Putamen (tissue), 1 donor: ENCODE results near the gene CCL16.
"Not testable (repeated sequence)": the region's sequence is repeated elsewhere in the genome, so short reads cannot be mapped to it uniquely, and the experiment has no call there.

ENCODE experiments used
- DNase-seq: peaks from one replicate; pipeline ENCODE4 v3.0.0-alpha.2; 2016; ENCODE audit warnings: low spot score

CCL16 gene, protein sequence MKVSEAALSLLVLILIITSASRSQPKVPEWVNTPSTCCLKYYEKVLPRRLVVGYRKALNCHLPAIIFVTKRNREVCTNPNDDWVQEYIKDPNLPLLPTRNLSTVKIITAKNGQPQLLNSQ

DNA sequence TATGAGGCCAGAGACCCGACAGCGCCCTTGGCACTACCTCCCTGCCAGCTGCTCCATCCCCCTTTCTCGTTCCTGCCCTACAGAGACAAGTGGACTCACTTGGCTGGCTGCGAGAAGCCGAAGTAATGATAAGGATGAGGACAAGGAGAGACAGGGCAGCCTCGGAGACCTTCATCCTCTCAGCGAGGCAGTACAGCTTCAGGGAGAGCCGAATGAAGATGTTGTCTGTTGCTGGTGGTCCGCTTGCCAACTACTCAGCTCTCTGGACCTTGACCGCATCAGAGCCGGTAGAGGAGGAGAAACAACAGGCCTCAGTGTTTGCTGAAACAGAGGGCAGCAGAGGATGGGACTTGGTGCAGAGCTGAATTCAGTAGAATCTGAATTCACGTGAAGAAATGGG, at the start of gene CCL16:
Gene CCL16 (minus strand): TSS at position 252 of the 400 bp plus-strand sequence. CDS start 77 bp downstream, at position 175.
- no peak for DNase-seq

DNA sequence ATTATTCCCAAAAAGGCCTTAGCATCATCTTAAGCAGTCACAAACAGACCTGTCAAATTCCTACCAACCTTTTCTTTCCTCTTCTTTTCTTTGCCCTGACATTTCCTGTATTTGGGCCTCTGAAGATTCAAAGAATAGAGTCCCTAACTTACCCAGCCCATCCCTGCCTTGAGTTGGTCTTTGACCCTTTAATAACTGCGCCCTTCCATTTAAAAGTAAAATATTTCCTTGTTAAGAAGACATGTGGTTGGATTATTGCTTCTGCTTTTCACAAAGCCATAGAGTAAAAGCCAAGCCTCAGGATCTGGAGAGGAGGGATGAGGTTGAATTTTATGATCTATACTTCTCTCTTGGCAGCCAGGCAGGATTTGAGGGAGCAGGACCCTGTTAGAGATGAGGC, 49.7 kb upstream of the CCL16 start:
- DNase-seq, result no peak

DNA sequence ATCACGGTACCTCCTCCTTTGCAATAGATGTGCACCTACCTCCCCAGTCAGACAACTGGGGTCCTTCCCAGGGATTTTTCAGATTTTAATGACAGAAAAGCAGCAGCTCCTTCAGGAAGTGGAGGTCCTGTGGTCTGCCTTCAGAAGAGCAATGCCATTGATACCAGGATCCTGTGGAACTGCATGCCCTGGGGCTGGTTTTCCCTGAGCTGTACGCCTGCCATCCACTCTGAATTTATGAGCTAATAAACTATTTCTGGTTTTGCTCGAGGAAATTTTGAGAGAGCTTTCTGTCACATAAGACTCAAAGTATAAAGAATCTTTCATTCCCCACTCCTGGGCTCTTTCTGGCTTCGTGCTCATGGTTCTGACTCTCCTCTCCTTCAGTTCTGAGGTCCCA, 46.5 kb upstream of the CCL16 start:
- DNase-seq, result no peak

DNA sequence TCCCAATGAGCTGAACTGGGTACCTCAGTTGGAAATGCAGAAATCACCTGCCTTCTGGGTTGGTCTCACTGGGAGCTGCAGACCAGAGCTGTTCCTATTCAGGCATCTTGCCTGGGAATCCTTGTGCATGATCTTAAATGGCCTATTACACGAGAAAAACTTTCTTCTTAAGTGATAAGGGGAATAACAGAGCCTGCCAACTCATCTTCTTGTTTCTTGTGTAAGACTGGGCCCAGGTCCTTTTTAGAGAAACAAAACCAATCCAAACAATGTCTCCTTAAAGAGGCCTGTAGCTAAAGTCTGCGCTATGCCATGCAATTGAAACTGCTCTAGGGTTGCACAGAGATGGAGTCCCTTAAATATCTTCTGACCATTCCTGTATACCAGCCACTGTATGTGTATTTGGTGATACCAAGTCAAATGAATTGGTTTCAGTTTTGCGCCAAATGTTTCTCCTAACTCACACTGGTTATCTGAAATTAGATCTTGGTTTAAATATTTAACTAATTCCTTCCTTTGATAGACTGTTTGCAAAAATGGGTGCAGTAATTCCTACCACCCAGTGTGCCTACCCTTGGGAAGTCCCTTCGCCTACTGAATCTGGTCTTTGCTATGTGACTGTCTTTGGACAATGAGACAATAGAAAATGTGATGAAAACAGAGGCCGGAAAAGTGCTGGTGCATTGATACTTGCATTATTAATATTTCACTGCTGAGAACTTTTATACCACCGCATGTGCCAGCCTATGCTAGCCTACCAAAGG, 43.0 kb upstream of the CCL16 start:
- DNase-seq, result no peak

DNA sequence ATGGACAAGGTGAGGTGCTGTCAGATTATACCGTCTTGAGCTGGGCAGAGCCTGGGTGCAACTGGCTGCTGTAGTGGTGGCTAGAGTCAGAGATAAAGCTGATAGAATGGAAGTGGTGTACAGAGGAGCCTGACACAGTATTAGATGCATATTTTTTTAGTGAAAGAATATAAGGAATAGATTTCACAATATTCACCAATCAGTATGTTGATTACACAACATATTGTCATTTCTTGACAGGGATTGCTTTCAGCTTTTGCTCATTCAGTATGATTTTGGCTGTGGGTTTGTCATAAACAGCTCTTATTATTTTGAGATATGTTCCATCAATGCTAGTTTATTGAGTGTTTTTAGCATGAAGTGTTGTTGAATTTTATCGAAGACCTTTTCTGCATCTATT, 38.1 kb upstream of the CCL16 start:
- DNase-seq, result no peak

DNA sequence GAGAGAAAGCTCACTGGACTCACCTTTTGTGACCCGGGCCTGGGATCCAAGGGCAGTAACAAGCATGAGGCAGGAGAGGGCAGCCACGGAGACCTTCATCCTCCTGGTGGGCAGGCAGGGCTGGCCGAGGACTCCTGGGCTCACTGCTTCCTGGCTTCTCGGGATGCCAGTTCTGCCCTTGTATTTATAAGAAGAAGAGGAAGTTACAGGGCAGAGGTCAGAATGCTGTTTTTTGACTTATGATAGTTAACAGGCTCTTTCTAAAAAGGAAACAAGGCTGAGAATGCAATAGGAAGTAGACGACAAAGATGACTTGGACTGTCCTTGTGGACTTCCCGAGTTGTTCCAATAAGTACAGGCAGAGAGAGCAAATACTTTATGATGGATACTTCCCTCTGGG, 36.5 kb upstream of the CCL16 start, which contains the start of gene CCL23:
Gene CCL23 (minus strand): TSS at position 174 of the 400 bp plus-strand sequence. CDS start 75 bp downstream, at position 99.
- no peak for DNase-seq

DNA sequence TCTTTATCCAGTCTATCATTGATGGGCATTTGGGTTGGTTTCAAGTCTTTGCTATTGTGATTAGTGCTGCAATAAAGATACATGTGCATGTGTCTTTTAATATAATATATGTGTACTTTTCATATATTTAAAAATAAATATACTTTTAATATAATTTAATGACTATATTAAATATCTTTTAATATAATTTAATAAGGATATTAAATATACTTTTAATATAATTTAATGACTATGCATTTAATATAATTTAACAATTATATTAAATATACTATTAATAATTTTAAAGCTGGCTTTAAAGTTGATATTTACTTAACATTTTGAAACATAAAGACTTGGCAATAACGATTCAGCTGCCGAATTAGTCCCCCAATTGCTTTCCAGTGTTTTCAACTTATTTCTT, 35.3 kb upstream of the CCL16 start:
- no peak for DNase-seq

DNA sequence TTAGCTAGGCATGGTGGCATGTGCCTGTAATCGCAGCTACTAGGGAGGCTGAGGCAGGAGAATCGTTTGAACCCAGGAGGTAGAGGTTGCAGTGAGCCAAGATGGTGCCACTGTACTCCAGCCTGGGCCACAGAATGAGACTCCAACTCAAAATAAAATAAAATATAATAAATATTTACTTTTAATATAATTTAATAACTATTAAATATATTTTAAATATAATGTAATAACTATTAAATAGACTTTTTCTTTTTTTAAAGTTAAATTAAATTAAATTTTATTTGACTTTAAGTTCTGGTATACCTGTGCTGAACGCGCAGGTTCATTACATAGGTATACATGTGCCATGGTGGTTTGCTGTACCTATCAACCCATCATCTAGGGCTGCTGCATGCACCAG, 34.6 kb upstream of the CCL16 start:
- not testable (repeated sequence) for DNase-seq

DNA sequence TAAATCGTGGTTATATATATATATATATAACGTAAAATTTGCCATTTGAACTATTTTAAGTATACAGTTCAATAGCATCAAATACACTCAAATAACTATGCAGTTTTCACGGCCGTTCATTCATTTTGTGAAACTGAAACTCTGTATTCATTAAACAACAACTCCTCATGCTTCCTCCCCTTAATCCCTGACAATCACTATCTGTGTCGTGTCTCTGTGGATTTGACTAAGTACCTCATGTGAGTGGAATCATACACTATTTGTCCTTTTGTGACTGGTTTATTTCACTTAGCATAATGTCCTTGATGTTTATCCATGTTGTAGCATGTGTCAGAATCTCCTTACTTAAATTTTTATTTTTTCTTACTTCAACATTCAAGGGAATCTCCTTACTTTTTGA, 33.6 kb upstream of the CCL16 start:
- DNase-seq, result no peak

DNA sequence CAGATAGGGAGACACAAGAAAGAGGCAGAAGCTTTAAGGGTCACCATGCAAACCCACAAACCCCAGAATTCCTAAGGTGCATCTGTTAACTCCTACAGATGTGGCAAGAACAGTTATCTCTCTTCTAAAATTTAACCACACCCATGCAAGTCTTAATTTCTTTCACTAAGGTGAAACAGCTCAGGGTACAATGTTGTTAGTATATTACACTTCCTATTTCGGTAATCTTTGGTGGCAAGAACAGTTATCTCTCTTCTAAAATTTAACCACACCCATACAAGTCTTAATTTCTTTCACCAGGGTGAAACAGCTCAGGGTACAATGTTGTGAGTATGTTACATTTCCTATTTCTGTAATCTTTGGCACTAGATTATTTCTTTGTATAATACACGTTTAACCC, 29.9 kb upstream of the CCL16 start:
- no peak for DNase-seq

DNA sequence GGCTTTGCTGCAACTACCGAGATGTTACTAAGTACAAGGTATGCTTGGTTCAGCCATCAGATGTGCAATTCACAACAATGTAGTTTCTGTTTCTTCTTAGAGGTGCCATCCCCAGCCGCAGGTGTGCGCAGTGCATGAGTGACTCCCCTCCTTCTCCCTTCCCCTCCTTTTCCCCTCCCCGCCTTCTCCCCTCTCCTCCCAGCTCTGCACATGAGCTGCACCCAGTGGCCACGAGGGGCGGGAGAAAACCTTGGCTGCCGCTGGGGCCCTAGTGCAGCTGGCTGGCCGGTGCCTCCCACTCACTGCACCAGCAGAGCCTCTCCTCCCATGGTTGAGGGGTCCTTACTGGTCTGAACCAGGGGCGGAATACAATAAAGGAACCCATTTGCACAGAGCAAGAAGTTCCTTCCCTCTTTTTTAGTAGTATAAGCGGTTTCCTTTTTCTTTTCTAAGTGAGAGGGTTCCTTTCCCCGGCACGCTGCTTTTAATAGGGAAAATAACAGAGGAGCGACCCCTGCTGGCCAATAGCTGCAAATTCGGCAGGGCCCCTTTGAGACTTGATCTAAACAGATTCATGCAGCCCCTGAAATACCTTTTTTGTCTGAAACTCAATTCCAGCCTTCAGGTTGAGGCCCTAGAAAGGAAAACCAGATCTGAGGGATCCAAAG, 27.8 kb upstream of the CCL16 start:
- no peak for DNase-seq

DNA sequence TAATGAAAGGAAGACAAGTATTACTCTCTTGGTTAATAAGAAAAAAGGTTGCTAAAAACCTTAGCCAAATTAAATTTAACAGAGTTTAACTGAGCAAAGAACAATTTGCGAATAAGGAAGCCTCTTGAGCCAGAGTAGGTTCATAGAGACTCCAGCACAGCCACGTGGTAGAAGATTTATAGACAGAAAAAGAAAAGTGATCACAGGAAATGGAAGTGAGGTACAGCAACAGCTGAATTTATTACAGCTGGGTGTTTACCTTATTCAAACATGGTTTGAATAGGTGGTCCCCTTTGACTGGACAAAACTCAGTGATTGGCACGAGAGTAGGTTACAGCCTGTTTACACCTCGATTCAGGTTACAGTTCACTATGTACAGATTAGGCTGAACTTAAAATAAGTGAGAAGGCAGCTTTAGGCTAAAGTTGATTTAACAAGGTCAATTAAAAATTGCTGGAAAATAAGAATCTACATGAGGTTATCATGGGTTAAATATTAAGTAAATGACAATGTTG, 23.4 kb upstream of the CCL16 start:
- DNase-seq, result no peak

DNA sequence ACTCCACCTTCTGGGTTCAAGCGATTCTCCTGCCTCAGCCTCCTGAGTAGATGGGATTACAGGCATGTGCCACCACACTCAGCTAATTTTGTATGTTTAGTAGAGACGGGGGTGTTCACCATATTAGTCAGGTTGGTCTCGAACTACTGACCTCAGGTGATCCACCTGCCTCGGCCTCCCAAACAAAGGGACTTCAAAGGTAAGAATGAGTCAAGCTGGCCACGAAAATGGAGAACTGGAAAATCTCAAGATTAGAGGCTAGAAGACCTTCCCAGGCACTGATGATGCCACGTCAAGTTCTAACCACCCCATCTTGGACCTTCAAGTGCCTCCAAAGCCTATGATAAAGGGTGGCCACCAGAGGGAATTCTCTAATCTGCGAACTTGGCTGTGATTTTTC, 21.3 kb upstream of the CCL16 start:
- DNase-seq, result no peak

DNA sequence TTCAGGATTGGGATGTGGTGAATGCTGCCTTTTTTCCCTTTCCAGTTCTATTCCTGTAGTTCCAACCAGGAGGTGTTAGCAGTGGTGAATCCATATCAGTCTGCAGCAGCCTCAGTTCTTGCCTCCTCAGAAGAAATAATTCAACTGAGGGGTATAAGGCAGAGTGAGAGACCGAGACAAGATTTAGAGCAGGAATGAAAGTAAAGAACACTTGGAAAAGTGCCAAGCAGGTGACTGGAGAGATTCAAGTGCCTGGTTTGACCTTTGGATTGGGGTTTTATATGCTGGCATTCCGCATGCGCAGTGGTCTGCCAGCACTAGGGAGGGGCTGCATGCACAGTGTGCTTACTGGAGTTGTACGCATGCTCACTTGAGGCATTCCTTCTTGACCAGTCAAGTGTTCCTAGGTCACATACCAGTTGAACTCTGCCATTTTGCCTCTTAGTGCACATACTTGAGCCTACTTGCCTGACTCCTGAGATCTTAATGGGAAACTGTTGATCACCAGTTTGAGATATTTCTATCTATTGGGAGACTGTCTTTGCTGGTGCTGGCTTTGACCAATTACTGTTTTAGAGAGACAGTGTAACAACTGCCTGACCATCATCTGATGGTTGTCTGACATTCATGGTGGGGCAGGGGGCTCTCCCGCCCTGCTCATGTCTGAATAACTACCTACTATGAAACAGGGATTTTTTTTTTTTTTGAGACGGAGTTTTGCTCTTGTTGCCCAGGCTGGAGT, 20.7 kb upstream of the CCL16 start:
- DNase-seq, result no peak

DNA sequence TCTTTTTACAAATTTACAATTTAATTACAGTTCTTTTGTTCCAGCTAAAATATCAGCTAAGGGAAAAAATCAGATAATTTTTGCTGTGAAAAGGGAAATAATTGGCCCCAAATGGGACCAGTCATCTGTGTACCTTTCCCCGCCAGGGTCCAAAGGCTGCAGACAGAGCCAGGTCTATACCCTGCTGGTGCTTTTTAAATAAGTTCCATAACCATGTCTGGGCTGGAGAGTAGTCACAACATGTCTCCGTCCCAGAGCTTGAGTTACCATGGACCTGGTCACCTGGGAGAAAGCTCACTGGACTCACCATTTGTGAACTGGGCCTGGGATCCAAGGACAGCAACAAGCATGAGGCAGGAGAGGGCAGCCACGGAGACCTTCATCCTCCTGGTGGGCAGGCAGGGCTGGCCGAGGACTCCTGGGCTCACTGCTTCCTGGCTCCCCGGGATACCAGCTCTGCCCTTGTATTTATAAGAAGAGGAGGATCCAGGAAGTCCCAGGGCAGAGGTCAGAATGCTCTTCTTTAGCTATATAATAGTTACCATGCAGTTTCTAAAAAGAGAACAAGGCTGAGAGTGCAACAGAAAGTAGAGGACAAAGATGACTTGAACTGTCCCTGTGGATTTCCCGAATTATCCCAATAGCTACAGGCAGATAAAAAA, 19.9 kb upstream of the CCL16 start, which contains the start of gene CCL15:
Gene CCL15 (minus strand): TSS at position 444 of the 662 bp plus-strand sequence. CDS start 61 bp downstream, at position 383.
- no peak for DNase-seq

DNA sequence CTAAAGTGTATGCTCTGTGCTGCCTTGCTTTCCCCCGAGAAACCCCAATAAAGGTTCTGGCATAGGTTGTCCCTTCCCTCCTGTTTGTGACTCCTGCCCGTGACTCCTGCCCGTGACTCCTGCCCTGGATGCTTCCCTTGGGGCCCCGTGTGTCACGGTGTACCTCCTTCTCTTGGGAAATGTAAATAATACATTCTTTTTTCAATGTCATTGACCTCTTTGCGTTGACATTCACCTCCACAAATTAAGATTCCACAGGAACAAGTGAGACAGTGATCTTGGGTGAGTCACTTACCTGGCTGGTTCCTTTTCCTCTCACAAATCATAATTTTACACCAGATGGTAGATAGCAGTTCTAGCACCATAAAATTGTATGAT, 19.4 kb upstream of the CCL16 start:
- no peak for DNase-seq

DNA sequence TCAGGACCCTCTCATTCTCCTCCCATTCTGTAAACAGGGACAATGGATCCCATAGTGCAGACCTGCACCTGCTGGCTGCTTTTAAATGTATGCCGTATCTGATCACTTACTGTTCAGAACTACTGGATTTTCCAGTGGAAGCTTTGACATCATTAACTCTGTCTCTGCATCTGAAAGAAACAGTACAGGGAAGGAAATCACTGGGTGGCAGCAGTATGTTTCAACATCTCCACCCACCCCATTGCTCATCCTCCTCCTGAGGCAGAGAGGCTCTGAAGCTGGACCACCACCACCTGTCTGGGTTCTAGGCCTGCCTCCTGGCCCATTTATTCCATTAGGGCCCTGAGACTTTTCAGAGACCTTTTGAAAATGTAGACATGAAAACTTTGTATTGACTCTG, 17.5 kb upstream of the CCL16 start:
- peak; percentile 13 for DNase-seq

DNA sequence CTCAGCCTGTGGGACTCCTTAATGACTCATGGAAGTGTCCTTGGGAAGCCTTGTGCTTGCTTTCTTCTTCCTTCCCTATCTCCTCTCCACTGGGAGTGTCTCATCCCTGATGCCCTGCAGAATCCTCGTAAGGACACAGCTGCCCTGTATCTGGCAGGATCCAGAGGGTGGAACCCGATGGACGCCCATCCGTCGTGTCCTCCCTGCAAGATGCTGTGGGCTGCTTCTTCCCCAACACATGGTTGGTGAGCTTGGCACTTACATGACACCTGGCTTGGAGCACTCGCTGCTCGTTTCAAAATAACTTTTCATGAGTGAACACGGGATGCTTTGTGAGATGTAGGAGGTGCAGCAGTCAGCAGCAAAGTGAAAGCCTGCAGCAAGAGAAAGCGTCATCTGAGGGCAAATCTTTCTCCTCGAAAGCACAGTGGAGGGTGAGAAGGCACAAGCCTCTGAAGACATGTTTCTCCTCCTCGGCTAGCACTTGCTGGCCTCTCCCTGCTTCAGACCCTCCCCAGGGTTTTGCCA, 16.8 kb upstream of the CCL16 start:
- DNase-seq, result peak; percentile 37

DNA sequence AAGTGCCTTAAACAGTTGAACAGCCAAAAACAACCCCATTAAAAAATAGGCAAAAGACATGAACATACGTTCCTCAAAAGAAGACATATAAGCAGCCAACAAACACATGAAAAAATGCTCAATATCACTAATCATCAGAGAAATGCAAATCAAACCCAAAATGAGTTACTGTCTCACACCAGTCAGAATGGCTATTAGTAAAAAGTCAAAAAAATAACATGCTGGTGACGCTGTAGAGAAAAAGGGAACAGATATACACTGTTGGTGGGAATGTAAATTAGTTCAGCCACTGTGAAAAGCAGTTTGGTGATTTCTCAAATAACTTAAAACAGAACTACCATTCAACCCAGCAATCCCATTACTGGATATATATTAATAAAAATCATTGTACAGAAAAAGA, 14.0 kb upstream of the CCL16 start:
- not testable (repeated sequence) for DNase-seq

DNA sequence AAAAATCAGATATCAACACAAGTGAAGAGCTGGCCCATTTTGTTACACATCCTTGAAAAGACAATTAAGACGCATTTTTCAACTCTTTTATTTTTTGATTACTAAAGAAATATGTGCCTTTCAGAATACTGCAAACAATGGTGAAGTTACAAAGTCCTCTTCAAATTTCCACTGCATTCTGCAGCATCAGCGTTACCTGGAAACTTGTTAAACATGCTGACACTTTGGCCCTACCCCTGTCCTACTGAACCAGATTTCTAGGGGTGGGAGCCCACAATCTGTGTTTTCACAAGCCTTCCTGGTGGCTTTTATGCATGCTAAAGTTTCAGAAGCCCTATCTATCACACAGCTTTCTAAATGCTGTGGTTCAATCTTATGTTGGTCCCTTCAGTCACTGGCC, 9.8 kb upstream of the CCL16 start:
- DNase-seq, result no peak

DNA sequence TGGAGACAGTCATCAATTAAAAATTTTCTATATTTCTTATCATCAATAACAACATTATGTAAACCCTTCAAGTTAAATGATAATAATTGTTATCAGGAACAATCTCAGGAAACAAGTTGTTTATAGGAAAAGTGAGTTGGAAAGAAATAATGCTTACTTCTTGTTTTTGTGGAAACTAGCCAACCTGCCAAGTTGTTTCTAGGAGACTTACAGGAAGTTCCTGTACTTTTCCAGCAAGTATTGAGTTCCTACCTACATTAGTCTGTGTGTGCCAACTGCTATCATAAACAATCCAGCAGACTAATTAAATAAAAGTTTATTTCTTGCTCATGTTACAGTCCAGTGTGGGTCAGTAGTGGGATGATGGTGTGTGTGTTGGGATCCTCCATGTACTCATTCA, 6.9 kb upstream of the CCL16 start:
- no peak for DNase-seq

DNA sequence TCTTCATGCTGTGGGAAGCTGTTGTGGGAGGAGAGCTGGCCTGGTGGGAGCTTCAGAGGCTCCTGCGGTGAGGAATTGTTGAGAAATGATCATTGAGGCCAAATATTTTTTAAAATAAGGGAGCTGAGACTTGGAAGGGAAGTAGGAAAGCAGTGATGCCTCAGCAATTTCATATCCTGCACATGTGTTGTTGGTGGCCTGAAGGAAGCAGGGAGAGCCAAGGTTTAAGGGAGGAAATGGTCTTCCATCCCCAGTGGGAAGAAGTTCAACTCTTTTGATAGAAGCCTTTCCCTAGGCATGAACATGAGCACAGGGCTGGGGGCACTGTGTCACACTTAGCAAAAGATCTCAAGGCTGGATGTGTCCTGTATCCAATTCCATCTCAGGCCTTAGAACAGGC, 5.3 kb upstream of the CCL16 start, which contains the start of gene CCL14:
Gene CCL14 (minus strand): TSS at position 87 of the 400 bp plus-strand sequence. CDS start 80 bp downstream, at position 7.
- no peak for DNase-seq
